HepG2 (cell line): ENCODE results near the gene ZNF234. TPM values are rescaled to one million over a fixed set of nuclear protein-coding genes. Genes with fewer than 3 reads are reported as not detected.

Experiments used
- ARHGAP35 ChIP-seq: sonication (generic); formaldehyde crosslinking; IDR thresholded peaks from 2 replicates; pipeline ENCODE4 v1.9.0; 2022; ENCODE audit warnings: mild to moderate bottlenecking, inconsistent platforms, moderate library complexity, missing genetic modification reagents, borderline replicate concordance
- EP300 ChIP-seq, 3 experiments: sonication (generic) in 1 of 3; formaldehyde crosslinking in 1 of 3; IDR thresholded peaks; 2 replicates each; pipeline versions ENCODE4 v1.5.1 to v1.6.1; 2011 to 2020; ENCODE audit warnings: low read depth in 2 of 3, low read length in 2 of 3, borderline replicate concordance in 1 of 3, improper control_type of control experiment in 1 of 3, mild to moderate bottlenecking in 1 of 3, missing genetic modification reagents in 1 of 3, moderate library complexity in 1 of 3
- ETS1 ChIP-seq: sonication (generic); formaldehyde crosslinking; IDR thresholded peaks from 2 replicates; pipeline ENCODE4 v1.4.0; 2020; ENCODE audit warnings: missing genetic modification reagents
- FOSL2 ChIP-seq: sonication (generic); formaldehyde crosslinking; IDR thresholded peaks from 2 replicates; pipeline ENCODE4 v1.4.0; 2020; ENCODE audit warnings: missing genetic modification reagents
- HNRNPUL1 ChIP-seq: fragments of 200-400 bp; formaldehyde crosslinking; IDR thresholded peaks from 2 replicates; pipeline ENCODE4 v1.6.1; 2017; ENCODE audit warnings: low read depth, mild to moderate bottlenecking, low read length, moderate library complexity
- IRX3 ChIP-seq: sonication (generic); formaldehyde crosslinking; IDR thresholded peaks from 2 replicates; pipeline ENCODE4 v1.8.1; 2023; ENCODE audit warnings: mild to moderate bottlenecking, low read depth, missing genetic modification reagents, borderline replicate concordance
- KAT8 ChIP-seq: IDR thresholded peaks from 2 replicates; pipeline ENCODE4 v1.6.1; 2016; ENCODE audit warnings: missing genetic modification reagents, missing compliant biosample characterization
- KLF9 ChIP-seq: IDR thresholded peaks from 2 replicates; pipeline ENCODE4 v1.6.1; 2016; ENCODE audit warnings: low read depth
- MEIS1 ChIP-seq: sonication (generic); formaldehyde crosslinking; IDR thresholded peaks from 2 replicates; pipeline ENCODE4 v1.9.0; 2021; ENCODE audit warnings: mild to moderate bottlenecking, missing genetic modification reagents, moderate library complexity, borderline replicate concordance
- ZBTB7A ChIP-seq: sonication (generic); formaldehyde crosslinking; IDR thresholded peaks from 2 replicates; pipeline ENCODE4 v1.8.0; 2022; ENCODE audit warnings: mild to moderate bottlenecking, missing genetic modification reagents
- ZKSCAN1 ChIP-seq: fragments of 150-350 bp; IDR thresholded peaks from 2 replicates; pipeline ENCODE4 v1.6.1; 2014; ENCODE audit warnings: low read length
- ZMYM3 ChIP-seq: sonication (generic); formaldehyde crosslinking; IDR thresholded peaks from 2 replicates; pipeline ENCODE4 v1.5.1; 2020; ENCODE audit warnings: mild to moderate bottlenecking, missing genetic modification reagents
- ZMYM4 ChIP-seq: sonication (generic); formaldehyde crosslinking; IDR thresholded peaks from 2 replicates; pipeline ENCODE4 v1.8.1; 2023; ENCODE audit warnings: mild to moderate bottlenecking, missing genetic modification reagents
- ZNF256 ChIP-seq: sonication (generic); formaldehyde crosslinking; conservative IDR thresholded peaks from 2 replicates; pipeline ENCODE4 v1.4.0; 2020; ENCODE audit warnings: missing genetic modification reagents
- ZNF317 ChIP-seq: sonication (generic); formaldehyde crosslinking; IDR thresholded peaks from 2 replicates; pipeline ENCODE4 v1.5.0; 2020; ENCODE audit warnings: mild to moderate bottlenecking, missing genetic modification reagents
- ZNF33B ChIP-seq: sonication (generic); formaldehyde crosslinking; IDR thresholded peaks from 2 replicates; pipeline ENCODE4 v1.5.1; 2020; ENCODE audit warnings: mild to moderate bottlenecking, missing genetic modification reagents
- polyA plus RNA-seq, 8 experiments: library from polyadenylated mRNA; depleted of rRNA in 3 of 8; stranded (reverse) in 7 of 8; unstranded in 1 of 8; fragments of >200 nt; fragmentation: Illumina TruSeq in 4 of 8; extraction: Trizol in 4 of 8; gene quantifications; 2 replicates each; pipeline versions ENCODE4 v1.2.1 to v1.2.3, GENCODE V29; 2011 to 2016; ENCODE audit warnings: low read depth in 4 of 8, missing spikeins in 1 of 8, mixed read lengths in 1 of 8; ENCODE audit not compliant: insufficient read depth in 1 of 8
- total RNA-seq, 5 experiments: library from RNA; depleted of rRNA; stranded (reverse); fragments of >200 nt; fragmentation: Illumina TruSeq; extraction: Trizol; gene quantifications; 2 replicates each; pipeline ENCODE4 v1.2.3, GENCODE V29; 2016; ENCODE audit warnings: low read depth in 1 of 5
- TF ChIP-seq, protein P1 (sequence below), 2 experiments: sonication (generic) in 1 of 2; formaldehyde crosslinking in 1 of 2; IDR thresholded peaks; 2 replicates each; pipeline versions ENCODE4 v1.6.1 to v1.9.0; 2014 to 2022; ENCODE audit warnings: antibody characterized with exemption in 1 of 2, borderline replicate concordance in 1 of 2, inconsistent platforms in 1 of 2, low read depth in 1 of 2, missing genetic modification reagents in 1 of 2
- TF ChIP-seq, protein P2 (sequence below): sonication (generic); formaldehyde crosslinking; IDR thresholded peaks from 2 replicates; pipeline ENCODE4 v1.8.0; 2022; ENCODE audit warnings: mild to moderate bottlenecking, missing genetic modification reagents, moderate library complexity
- TF ChIP-seq, protein P3 (sequence below): sonication (generic); formaldehyde crosslinking; IDR thresholded peaks from 2 replicates; pipeline ENCODE4 v1.8.1; 2023; ENCODE audit warnings: mild to moderate bottlenecking, moderate library complexity, missing genetic modification reagents

Gene ZNF234
- total and polyA plus RNA-seq, 2 of the 13 experiments (the other 11 are each of a cell fraction or from before 2014, with no cell fraction given) = 3.5 to 11.2 TPM

DNA sequence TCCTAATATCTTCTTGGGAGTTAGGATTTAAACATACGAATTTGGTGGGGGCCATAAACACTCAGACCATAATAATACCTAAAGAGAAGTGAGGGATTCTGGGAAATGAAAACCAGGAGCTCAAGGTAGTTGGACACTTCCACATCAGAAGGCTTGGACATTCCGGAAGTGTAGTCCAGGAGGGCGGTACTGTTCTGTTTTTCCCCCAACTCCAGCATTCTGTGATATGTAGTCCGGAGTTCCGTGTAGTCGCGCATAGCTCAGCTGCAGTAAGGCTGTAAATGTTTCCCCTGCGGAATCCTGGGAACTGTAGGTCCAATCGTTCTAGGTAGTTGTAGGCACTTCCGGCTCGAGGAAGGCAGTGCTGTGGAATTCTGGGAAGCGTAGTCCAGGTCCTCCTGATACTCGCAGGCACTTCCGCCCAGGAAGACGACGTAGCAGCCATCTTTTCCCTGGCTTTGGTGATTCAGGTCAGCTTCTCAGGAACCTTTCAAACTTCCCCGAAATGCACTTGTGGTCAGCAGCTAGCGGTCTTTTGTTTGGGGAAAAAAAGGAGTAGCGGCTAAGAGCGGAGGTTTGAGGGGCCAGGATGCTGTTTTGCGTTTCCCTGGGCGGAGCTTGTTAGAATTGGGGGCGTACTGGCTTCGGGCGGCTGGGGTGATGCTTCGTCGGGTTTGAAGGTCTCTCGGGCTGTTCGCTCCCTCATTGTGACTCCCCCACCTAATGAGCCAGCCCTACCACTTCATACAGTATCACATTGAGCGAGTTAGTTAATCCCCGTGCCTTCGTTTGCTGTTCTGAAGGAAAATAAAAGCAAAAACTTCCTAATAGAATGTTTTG, 23.5 kb downstream of the ZNF234 start, which contains the start of gene ZNF226 (continued):
- TF ChIP-seq FOSL2 (peak; percentile 50; the same call in 1 of the 2 replicates), ZNF317 (CRISPR knock-in tag) (no peak), HNRNPUL1 (no peak), ZMYM4 (CRISPR knock-in tag) (peak; percentile 77; the same call in 1 of the 2 replicates), ZKSCAN1 (no peak), MEIS1 (CRISPR knock-in tag) (no peak), ZNF256 (peak; percentile 74; the same call in 1 of the 2 replicates), KAT8 (peak; percentile 95), IRX3 (CRISPR knock-in tag) (no peak), ETS1 (CRISPR knock-in tag) (no peak), ZMYM3 (CRISPR knock-in tag) (no peak), KLF9 (peak; percentile 26; the same call in 1 of the 2 replicates), ZBTB7A (CRISPR knock-in tag) (no peak), ARHGAP35 (CRISPR knock-in tag) (no peak), ZNF33B (CRISPR knock-in tag) (no peak), EP300 (IDR thresholded peaks at IDR 0.05; ENCODE audit: low read depth in 2 of 2, low read length in 2 of 2) (no peak), EP300 (CRISPR knock-in tag; IDR thresholded peaks at IDR 0.05; ENCODE audit: borderline replicate concordance) (no peak)
- TF ChIP-seq, protein P1, sequence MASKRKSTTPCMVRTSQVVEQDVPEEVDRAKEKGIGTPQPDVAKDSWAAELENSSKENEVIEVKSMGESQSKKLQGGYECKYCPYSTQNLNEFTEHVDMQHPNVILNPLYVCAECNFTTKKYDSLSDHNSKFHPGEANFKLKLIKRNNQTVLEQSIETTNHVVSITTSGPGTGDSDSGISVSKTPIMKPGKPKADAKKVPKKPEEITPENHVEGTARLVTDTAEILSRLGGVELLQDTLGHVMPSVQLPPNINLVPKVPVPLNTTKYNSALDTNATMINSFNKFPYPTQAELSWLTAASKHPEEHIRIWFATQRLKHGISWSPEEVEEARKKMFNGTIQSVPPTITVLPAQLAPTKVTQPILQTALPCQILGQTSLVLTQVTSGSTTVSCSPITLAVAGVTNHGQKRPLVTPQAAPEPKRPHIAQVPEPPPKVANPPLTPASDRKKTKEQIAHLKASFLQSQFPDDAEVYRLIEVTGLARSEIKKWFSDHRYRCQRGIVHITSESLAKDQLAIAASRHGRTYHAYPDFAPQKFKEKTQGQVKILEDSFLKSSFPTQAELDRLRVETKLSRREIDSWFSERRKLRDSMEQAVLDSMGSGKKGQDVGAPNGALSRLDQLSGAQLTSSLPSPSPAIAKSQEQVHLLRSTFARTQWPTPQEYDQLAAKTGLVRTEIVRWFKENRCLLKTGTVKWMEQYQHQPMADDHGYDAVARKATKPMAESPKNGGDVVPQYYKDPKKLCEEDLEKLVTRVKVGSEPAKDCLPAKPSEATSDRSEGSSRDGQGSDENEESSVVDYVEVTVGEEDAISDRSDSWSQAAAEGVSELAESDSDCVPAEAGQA (IDR thresholded peaks at IDR 0.05; ENCODE audit: low read depth) = peak; percentile 69
- TF ChIP-seq, protein P1 (CRISPR knock-in tag; IDR thresholded peaks at IDR 0.05; ENCODE audit: borderline replicate concordance) = no peak
- TF ChIP-seq, protein P2, sequence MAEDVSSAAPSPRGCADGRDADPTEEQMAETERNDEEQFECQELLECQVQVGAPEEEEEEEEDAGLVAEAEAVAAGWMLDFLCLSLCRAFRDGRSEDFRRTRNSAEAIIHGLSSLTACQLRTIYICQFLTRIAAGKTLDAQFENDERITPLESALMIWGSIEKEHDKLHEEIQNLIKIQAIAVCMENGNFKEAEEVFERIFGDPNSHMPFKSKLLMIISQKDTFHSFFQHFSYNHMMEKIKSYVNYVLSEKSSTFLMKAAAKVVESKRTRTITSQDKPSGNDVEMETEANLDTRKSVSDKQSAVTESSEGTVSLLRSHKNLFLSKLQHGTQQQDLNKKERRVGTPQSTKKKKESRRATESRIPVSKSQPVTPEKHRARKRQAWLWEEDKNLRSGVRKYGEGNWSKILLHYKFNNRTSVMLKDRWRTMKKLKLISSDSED = no peak
- TF ChIP-seq, protein P3, sequence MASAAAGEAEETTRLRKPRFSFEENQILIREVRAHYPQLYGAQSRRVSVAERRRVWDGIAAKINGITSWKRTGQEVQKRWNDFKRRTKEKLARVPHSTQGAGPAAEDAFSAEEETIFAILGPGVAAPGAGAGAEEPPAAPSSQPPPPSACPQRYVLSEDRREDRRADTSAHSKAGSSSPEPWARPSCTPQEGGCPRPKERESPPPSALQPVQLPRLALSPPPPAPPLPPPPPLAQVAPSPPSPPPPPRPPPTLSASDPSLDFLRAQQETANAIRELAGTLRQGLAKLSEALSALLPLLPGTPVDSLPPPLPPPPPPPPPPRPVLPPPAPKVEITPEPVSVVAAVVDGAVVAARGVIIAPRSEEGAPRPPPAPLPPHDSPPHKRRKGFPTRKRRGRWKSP (CRISPR knock-in tag) = no peak
